H9 (cell line): ENCODE data around the gene LEFTY1. TPM values are rescaled to one million over a fixed set of nuclear protein-coding genes. Genes with fewer than 3 reads are reported as not detected.

Experiments used
- DNase-seq: peaks from one replicate; pipeline ENCODE4 v3.0.0-alpha.2; 2017
- H2AFZ ChIP-seq: one replicate; pipeline ENCODE4 v1.6.1; 2013; ENCODE audit warnings: mild to moderate bottlenecking, low read length, control low read depth, moderate library complexity
- H2AK5ac ChIP-seq: 2 replicates; pipeline ENCODE4 v1.6.1; 2013; ENCODE audit warnings: low read length, control low read depth, mixed read lengths; ENCODE audit not compliant: insufficient read length
- H2BK120ac ChIP-seq: one replicate; pipeline ENCODE4 v1.6.1; 2013; ENCODE audit warnings: low read depth, mild to moderate bottlenecking, low read length, control low read depth, inconsistent platforms; ENCODE audit not compliant: poor library complexity, severe bottlenecking
- H2BK12ac ChIP-seq: 2 replicates; pipeline ENCODE4 v1.6.1; 2013; ENCODE audit warnings: low read length, control low read depth, mixed read lengths, low read depth; ENCODE audit not compliant: insufficient read length
- H2BK15ac ChIP-seq: 2 replicates; pipeline ENCODE4 v1.6.1; 2013; ENCODE audit warnings: low read depth, low read length, control low read depth
- H2BK20ac ChIP-seq: one replicate; pipeline ENCODE4 v1.6.1; 2013; ENCODE audit warnings: low read depth, mild to moderate bottlenecking, low read length, control low read depth, inconsistent platforms; ENCODE audit not compliant: poor library complexity, severe bottlenecking
- H2BK5ac ChIP-seq: 2 replicates; pipeline ENCODE4 v1.6.1; 2013; ENCODE audit warnings: low read length, control low read depth, mixed read lengths; ENCODE audit not compliant: insufficient read length
- H3K14ac ChIP-seq: 2 replicates; pipeline ENCODE4 v1.6.1; 2013; ENCODE audit warnings: low read length, control low read depth; ENCODE audit not compliant: insufficient read depth
- H3K18ac ChIP-seq: 2 replicates; pipeline ENCODE4 v1.6.1; 2013; ENCODE audit warnings: low read depth, mild to moderate bottlenecking, mixed read lengths, low read length, control low read depth; ENCODE audit not compliant: insufficient read length
- H3K23ac ChIP-seq: 2 replicates; pipeline ENCODE4 v1.6.1; 2013; ENCODE audit warnings: low read length, control low read depth, mixed read lengths, low read depth; ENCODE audit not compliant: insufficient read length
- H3K23me2 ChIP-seq: 2 replicates; pipeline ENCODE4 v1.6.1; 2013; ENCODE audit warnings: low read depth, mild to moderate bottlenecking, mixed read lengths, low read length, control low read depth; ENCODE audit not compliant: insufficient read length, poor library complexity, severe bottlenecking
- H3K27ac ChIP-seq: 2 replicates; pipeline ENCODE4 v1.5.1; 2013; ENCODE audit warnings: low read length, control low read depth, mixed read lengths, low read depth; ENCODE audit not compliant: insufficient read length
- H3K27me3 ChIP-seq: 2 replicates; pipeline ENCODE4 v1.6.1; 2013; ENCODE audit warnings: low read length, control low read depth, inconsistent platforms; ENCODE audit not compliant: insufficient read depth
- H3K4ac ChIP-seq: 2 replicates; pipeline ENCODE4 v1.6.1; 2013; ENCODE audit warnings: low read depth, mild to moderate bottlenecking, control low read depth, inconsistent platforms, low read length, moderate library complexity
- H3K4me1 ChIP-seq: 2 replicates; pipeline ENCODE4 v1.6.1; 2013; ENCODE audit warnings: low read length, control low read depth, inconsistent platforms; ENCODE audit not compliant: insufficient read depth
- H3K4me2 ChIP-seq: 2 replicates; pipeline ENCODE4 v1.6.1; 2013; ENCODE audit warnings: low read length, control low read depth, mixed read lengths; ENCODE audit not compliant: insufficient read length, insufficient read depth
- H3K56ac ChIP-seq: 2 replicates; pipeline ENCODE4 v1.6.1; 2013; ENCODE audit warnings: low read depth, mild to moderate bottlenecking, mixed read lengths, low read length, control low read depth; ENCODE audit not compliant: insufficient read length
- H3K79me1 ChIP-seq: 2 replicates; pipeline ENCODE4 v1.6.1; 2013; ENCODE audit warnings: low read depth, mild to moderate bottlenecking, moderate library complexity, low read length, control low read depth, inconsistent platforms; ENCODE audit not compliant: insufficient read depth, poor library complexity, severe bottlenecking
- H3K79me2 ChIP-seq: 2 replicates; pipeline ENCODE4 v1.6.1; 2013; ENCODE audit warnings: low read length, control low read depth, inconsistent platforms; ENCODE audit not compliant: insufficient read depth
- H3K9ac ChIP-seq: 2 replicates; pipeline ENCODE4 v1.6.1; 2013; ENCODE audit warnings: low read length, control low read depth, mixed read lengths; ENCODE audit not compliant: insufficient read length; ENCODE audit errors: extremely low read depth
- H3K9me3 ChIP-seq: one replicate; pipeline ENCODE4 v1.6.1; 2013; ENCODE audit warnings: low read depth, low read length, inconsistent platforms; ENCODE audit not compliant: control insufficient read depth
- H3T11ph ChIP-seq: one replicate; pipeline ENCODE4 v1.6.1; 2013; ENCODE audit warnings: mild to moderate bottlenecking, low read length, control low read depth, inconsistent platforms
- H4K20me1 ChIP-seq: one replicate; pipeline ENCODE4 v1.6.1; 2013; ENCODE audit not compliant: control insufficient read depth, insufficient read length, insufficient read depth
- H4K5ac ChIP-seq: 2 replicates; pipeline ENCODE4 v1.6.1; 2013; ENCODE audit warnings: low read depth, mild to moderate bottlenecking, mixed read lengths, low read length, control low read depth; ENCODE audit not compliant: insufficient read length
- H4K8ac ChIP-seq: replicated peaks from 2 replicates; pipeline ENCODE4 v1.6.1; 2013; ENCODE audit warnings: low read length, control low read depth, mixed read lengths, low read depth; ENCODE audit not compliant: insufficient read length
- H4K91ac ChIP-seq: 2 replicates; pipeline ENCODE4 v1.6.1; 2013; ENCODE audit warnings: low read depth, mild to moderate bottlenecking, moderate library complexity, mixed read lengths, low read length, control low read depth; ENCODE audit not compliant: insufficient read length
- H3K27ac Mint-ChIP-seq, 3 experiments: 2 replicates in 2 of 3; 3 replicates in 1 of 3; pipeline ENCODE4 v1.8.0; 2020 to 2021; ENCODE audit warnings: mixed read lengths in 3 of 3, mild to moderate bottlenecking in 1 of 3, moderate library complexity in 1 of 3
- H3K27me3 Mint-ChIP-seq: 2 replicates; pipeline ENCODE4 v1.8.0; 2021; ENCODE audit warnings: low read depth, mild to moderate bottlenecking, moderate library complexity, mixed read lengths
- H3K36me3 Mint-ChIP-seq, 3 experiments: 2 replicates in 2 of 3; 3 replicates in 1 of 3; pipeline ENCODE4 v1.8.0; 2020 to 2021; ENCODE audit warnings: low read depth in 3 of 3, mixed read lengths in 3 of 3; ENCODE audit not compliant: insufficient read depth in 1 of 3
- H3K4me1 Mint-ChIP-seq, 2 experiments: 2 replicates each; pipeline ENCODE4 v1.8.0; 2020; ENCODE audit warnings: mixed read lengths in 2 of 2
- H3K4me3 Mint-ChIP-seq, 2 experiments: 2 replicates in 1 of 2; 3 replicates in 1 of 2; pipeline ENCODE4 v1.8.0; 2020 to 2021; ENCODE audit warnings: mild to moderate bottlenecking in 2 of 2, mixed read lengths in 2 of 2, moderate library complexity in 1 of 2
- H3K9me3 Mint-ChIP-seq, 2 experiments: 2 replicates in 1 of 2; 3 replicates in 1 of 2; pipeline ENCODE4 v1.8.0; 2020; ENCODE audit warnings: mild to moderate bottlenecking in 2 of 2, mixed read lengths in 2 of 2, moderate library complexity in 1 of 2
- WGBS: extraction: QIAGEN DNeasy Blood & Tissue Kit; methylation state at CpG from one replicate; pipeline ENCODE4 v1.1.7; 2013; ENCODE audit warnings: missing lambda C conversion rate, low lambda C conversion rate, mixed read lengths; ENCODE audit not compliant: insufficient read length; ENCODE audit errors: extremely low coverage; 5-methylcytosine and 5-hydroxymethylcytosine counted together
- total RNA-seq: library from RNA; stranded (reverse); gene quantifications from 2 replicates; pipeline ENCODE4 v1.2.1, GENCODE V29; 2021
- TF ChIP-seq, protein P1 (sequence below): fragments of 200-600 bp; sonication (generic); conservative IDR thresholded peaks from 3 replicates; pipeline ENCODE4 v1.8.0; 2021; ENCODE audit warnings: antibody characterized with exemption, mild to moderate bottlenecking

The LEFTY1 gene
- total RNA-seq, 1 experiment from 2014 or later, result 107 TPM

DNA sequence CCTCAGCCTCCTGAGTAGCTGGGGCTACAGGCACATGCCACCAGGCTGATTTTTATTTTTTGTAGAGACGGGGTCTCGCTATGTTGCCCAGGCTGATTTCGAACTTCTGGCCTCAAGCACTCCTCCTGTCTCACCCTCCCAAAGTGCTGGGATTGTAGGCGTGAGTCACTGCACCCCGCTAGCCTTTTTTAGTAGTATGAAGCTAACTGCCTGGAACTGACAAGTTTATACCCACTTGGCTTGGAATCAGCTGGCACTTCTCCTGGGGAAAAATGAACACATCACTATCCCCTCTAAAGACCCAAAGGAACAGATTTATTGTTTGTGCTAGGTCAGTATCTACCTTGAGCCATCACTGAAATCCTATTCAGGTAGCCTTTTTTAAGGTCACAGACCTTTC lies 25.8 kb downstream of the LEFTY1 start:
- H3K9me3 Mint-ChIP-seq, result no peaks in the 10 kb centered on the region
- Histone ChIP-seq H3K56ac (no peak overlapping the region), H3K9ac (no peak overlapping the region), H3K23ac (no peak overlapping the region), H2BK20ac (no peak overlapping the region), H3K79me1 (no peaks in the 10 kb centered on the region), H3K23me2 (no peaks in the 10 kb centered on the region), H4K5ac (no peak overlapping the region), H3K27ac (no peak overlapping the region), H2BK15ac (no peak overlapping the region), H2AK5ac (no peak overlapping the region), H2BK120ac (no peak overlapping the region), H4K8ac (no peak overlapping the region), H4K91ac (no peak overlapping the region), H3K18ac (no peak overlapping the region), H3K4me1 (no peaks in the 10 kb centered on the region), H4K20me1 (no peaks in the 10 kb centered on the region), H3T11ph (no peak overlapping the region), H2BK5ac (no peak overlapping the region), H2AFZ (no peak overlapping the region), H3K4ac (no peak overlapping the region), H3K9me3 (no peaks in the 10 kb centered on the region), H2BK12ac (no peak overlapping the region), H3K79me2 (no peaks in the 10 kb centered on the region), H3K4me2 (no peak overlapping the region), H3K27me3 (no peaks in the 10 kb centered on the region), H3K14ac (no peak overlapping the region)
- WGBS, result no CpG with 5 or more reads among the region's 5 CpGs
- H3K27me3 Mint-ChIP-seq, result no peaks in the 10 kb centered on the region
- peaks cover 44 to 94% (median 50%) of the 10 kb centered on the region in 3 experiments; a peak in 6 of 7 replicates for H3K36me3 Mint-ChIP-seq
- no peaks in the 10 kb centered on the region for H3K4me1 Mint-ChIP-seq
- TF ChIP-seq, protein P1, sequence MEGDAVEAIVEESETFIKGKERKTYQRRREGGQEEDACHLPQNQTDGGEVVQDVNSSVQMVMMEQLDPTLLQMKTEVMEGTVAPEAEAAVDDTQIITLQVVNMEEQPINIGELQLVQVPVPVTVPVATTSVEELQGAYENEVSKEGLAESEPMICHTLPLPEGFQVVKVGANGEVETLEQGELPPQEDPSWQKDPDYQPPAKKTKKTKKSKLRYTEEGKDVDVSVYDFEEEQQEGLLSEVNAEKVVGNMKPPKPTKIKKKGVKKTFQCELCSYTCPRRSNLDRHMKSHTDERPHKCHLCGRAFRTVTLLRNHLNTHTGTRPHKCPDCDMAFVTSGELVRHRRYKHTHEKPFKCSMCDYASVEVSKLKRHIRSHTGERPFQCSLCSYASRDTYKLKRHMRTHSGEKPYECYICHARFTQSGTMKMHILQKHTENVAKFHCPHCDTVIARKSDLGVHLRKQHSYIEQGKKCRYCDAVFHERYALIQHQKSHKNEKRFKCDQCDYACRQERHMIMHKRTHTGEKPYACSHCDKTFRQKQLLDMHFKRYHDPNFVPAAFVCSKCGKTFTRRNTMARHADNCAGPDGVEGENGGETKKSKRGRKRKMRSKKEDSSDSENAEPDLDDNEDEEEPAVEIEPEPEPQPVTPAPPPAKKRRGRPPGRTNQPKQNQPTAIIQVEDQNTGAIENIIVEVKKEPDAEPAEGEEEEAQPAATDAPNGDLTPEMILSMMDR, result no peak
- H3K4me3 Mint-ChIP-seq, result no peak overlapping the region
- no peak for DNase-seq
- H3K27ac Mint-ChIP-seq, result peak overlapping the region in 1 of 3 experiments; percentile 46; a peak in 2 of 7 replicates
